ENCODE data around the gene NSMF. TPM values are rescaled to one million over a fixed set of nuclear protein-coding genes. Genes with fewer than 3 reads are reported as not detected.

NSMF gene
- total RNA-seq, 1 donor from 2014 or later = 231 TPM

DNA sequence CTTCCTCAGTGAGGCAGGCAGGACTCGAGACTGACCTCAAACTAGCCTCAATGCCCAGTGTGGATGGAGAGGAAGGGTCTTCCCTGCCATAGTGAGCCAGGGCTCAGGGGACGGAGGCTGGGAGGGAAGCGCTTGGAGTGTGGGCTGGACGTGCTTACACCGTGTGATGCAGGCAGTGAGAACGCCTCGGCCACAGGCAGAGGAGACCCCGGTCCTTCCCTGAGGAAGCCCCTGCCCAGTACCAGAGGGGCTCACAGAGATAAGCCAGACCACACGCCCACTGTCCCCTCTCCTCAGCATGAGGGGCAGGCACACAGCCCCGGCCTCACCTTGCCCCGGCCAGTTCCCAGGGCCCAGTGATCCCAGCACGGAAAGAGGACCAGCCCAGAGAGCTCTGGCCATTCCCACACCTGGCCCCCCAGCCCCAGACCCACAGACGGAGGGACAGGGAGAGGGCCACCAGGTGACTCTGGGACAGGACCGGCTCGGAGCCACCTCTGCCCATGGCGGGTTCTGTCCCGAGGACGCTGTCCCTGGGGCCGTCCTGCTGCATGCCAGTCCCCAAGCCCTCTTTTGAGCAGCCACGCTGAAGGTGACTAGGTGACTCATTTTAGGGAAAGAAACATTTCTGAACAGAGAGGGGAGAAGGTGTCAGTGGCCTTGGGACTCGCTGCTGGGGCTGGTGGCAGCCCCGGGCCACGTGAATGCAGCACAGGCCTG, 6.0 kb upstream of the NSMF start:
- Histone ChIP-seq H3K27me3 (no peaks in the 10 kb centered on the region), H3K4me3 (no peak overlapping the region), H3K27ac (no peak overlapping the region), H3K4me1 (no peaks in the 10 kb centered on the region), H3K36me3 (no peaks in the 10 kb centered on the region), H3K9me3 (no peaks in the 10 kb centered on the region)
- TF ChIP-seq, protein P1, sequence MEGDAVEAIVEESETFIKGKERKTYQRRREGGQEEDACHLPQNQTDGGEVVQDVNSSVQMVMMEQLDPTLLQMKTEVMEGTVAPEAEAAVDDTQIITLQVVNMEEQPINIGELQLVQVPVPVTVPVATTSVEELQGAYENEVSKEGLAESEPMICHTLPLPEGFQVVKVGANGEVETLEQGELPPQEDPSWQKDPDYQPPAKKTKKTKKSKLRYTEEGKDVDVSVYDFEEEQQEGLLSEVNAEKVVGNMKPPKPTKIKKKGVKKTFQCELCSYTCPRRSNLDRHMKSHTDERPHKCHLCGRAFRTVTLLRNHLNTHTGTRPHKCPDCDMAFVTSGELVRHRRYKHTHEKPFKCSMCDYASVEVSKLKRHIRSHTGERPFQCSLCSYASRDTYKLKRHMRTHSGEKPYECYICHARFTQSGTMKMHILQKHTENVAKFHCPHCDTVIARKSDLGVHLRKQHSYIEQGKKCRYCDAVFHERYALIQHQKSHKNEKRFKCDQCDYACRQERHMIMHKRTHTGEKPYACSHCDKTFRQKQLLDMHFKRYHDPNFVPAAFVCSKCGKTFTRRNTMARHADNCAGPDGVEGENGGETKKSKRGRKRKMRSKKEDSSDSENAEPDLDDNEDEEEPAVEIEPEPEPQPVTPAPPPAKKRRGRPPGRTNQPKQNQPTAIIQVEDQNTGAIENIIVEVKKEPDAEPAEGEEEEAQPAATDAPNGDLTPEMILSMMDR (IDR thresholded peaks at IDR 0.05) = no peak
- intact Hi-C loops (cut with DNase I) = no loop called here
- DNase-seq (ENCODE audit: low spot score in 2 of 2) = peak in 1 of 2 donors; percentile 61

DNA sequence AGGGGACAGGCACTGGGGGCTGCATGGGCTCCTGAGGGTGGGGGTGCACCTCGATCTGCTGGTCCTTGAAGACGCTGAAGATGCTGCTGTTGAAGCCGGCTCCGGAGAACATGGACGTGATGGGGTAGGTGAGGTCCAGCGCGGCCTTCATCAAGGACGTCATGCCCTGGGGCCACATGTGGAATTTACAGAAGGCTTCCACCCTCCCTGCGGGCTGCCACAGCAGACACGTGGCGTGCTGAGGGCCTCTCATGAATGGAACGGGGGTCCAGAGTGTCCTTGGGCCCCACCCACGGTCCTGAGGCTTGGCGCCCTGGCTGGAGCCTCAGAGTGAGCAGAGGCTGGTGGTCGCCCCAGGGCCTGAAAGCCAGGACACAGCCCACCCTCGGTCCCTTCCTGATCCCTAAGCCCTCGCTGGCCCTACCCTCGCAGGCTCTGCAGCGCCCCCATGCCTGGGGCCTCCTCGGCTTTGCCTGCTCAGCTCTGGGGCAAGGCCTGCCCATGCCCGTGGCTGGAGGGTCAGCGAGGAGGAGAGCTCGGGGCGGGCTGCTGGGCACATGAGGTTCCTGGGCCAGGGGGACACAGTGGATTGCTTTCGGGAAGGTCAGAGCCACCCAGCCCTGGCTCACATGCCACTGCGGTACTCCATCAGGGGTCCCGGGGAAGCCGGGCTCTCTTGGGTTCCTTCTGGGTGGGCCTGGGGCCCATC, 5.3 kb upstream of the NSMF start:
- no peak overlapping the region for H3K27ac ChIP-seq
- TF ChIP-seq, protein P1 (IDR thresholded peaks at IDR 0.05) = no peak
- H3K4me3 ChIP-seq = no peak overlapping the region
- intact Hi-C loops (cut with DNase I) = no loop called here
- no peaks in the 10 kb centered on the region for H3K9me3 ChIP-seq
- peak in 1 of 2 donors; percentile 61 for DNase-seq (ENCODE audit: low spot score in 2 of 2)
- peaks cover 2 to 3% of the 10 kb centered on the region in 2 donors for H3K4me1 ChIP-seq
- no peaks in the 10 kb centered on the region for H3K36me3 ChIP-seq
- H3K27me3 ChIP-seq = no peaks in the 10 kb centered on the region

DNA sequence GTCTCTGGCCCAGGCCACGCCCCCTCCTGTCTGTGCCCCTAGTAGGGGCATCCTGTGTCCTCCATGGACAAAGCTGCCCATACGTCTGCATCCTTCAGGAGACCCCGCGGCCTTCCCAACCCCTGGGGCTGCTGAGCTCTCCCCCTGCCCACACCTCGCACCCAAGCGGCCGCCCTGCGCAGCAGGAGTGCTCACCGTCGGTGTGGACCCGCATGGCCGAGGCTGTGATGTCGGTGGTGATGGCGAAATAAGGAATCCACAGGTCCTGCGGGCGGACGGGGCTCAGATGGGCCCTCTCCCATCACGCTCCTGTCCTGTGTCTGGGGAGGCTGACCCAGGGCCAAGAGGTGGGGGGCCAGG, 4.8 kb upstream of the NSMF start:
- TF ChIP-seq, protein P1 (IDR thresholded peaks at IDR 0.05) = no peak
- DNase-seq (ENCODE audit: low spot score in 2 of 2) = no peak

DNA sequence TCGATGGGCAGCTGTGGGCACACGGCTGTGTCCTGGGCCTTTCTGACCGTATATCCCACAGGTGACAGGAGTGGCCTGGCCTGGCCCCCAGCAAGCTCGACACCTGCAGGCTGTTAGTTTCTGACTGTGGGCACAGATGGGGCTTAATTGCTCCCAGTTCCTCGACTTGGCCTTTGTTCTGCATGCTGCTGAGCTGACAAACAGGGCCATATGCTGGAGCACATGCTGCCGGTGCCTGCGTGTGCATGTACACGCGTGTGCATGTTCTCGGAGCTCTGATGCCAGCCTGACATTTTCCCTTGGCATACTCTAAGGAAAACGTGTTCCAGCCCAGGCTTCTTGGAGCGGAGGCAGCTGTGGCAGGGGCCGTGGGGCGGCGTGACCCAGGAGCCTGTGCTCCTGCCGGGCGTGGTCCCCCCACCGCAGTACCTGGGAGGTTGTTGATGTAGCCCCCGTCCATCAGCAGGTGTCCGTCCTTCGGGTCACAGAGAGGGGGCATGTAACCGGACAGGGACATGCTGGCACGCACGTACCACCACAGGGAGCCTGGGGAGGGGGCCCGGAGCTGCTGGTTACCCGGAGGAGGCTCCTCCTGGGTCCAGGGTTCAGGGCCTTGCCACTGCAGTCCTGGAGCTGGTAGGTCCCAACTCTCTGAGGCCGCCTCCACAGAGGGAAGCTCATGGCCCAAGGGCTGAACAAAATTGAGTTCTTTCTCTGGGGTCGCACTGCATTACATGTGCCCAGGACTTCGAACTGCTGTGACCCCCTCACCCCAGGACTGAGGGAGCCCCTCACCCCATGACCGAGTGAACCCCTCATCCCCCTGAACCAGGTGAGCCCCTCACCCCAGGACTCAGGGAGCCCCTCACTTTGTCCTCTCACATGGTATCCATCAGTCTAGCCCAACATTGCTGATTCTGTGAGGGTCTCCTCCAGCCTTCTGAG, 4.1 kb upstream of the NSMF start:
- no peak overlapping the region for H3K4me3 ChIP-seq
- intact Hi-C loops (cut with DNase I) = no loop called here
- H3K27me3 ChIP-seq = no peaks in the 10 kb centered on the region
- no peak overlapping the region for H3K27ac ChIP-seq
- H3K4me1 ChIP-seq = peaks cover 4 to 5% of the 10 kb centered on the region in 2 donors
- no peak for DNase-seq (ENCODE audit: low spot score in 2 of 2)
- TF ChIP-seq, protein P1 (IDR thresholded peaks at IDR 0.05) = no peak
- H3K36me3 ChIP-seq = no peaks in the 10 kb centered on the region
- H3K9me3 ChIP-seq = no peaks in the 10 kb centered on the region

More for the DNA sequence above, 4.8 kb upstream of the NSMF start:
- no peaks in the 10 kb centered on the region for H3K27me3 ChIP-seq
- no peaks in the 10 kb centered on the region for H3K9me3 ChIP-seq
- H3K4me1 ChIP-seq = peaks cover 3 to 4% of the 10 kb centered on the region in 2 donors
- no peak overlapping the region for H3K27ac ChIP-seq
- intact Hi-C loops (cut with DNase I) = no loop called here
- H3K36me3 ChIP-seq = no peaks in the 10 kb centered on the region
- H3K4me3 ChIP-seq = no peak overlapping the region

DNA sequence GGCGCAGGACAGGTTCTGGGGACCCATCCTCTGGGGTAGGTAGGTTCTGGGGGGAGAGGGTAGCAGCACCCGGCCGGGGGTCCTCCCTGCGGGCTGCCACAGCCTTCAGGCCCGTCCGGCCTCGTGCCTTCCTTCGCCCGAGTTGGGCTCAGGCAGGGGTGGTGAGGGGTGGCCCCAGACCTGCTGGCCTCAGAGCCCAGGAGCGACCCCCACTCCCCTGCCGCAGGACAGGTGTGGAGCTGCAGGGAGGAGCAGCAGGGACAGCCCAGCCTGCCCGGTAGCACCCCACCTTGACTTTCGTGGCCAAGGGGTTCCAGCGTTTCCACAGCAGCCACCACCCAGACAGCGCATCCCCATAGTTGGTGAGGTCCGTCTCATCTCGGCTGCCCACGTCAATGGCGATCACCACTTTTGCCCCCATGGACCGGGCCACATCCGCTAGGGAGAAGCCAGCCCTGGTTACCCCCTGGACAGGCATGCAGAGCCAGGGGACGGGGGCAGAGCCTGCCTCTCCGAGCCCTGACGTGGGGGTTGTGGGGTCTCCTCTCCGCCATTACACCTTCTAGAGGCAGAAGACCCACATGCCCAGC, 3.4 kb upstream of the NSMF start:
- H3K4me3 ChIP-seq = no peak overlapping the region
- no peaks in the 10 kb centered on the region for H3K36me3 ChIP-seq
- peak in 1 of 2 donors; percentile 61 for DNase-seq (ENCODE audit: low spot score in 2 of 2)
- TF ChIP-seq, protein P1 (IDR thresholded peaks at IDR 0.05) = no peak
- intact Hi-C loops (cut with DNase I) = no loop called here
- no peaks in the 10 kb centered on the region for H3K9me3 ChIP-seq
- no peaks in the 10 kb centered on the region for H3K27me3 ChIP-seq
- H3K27ac ChIP-seq = no peak overlapping the region
- H3K4me1 ChIP-seq = peaks cover 9 to 11% of the 10 kb centered on the region in 2 donors
